ENCODE results near the gene TLCD3A. TPM values are rescaled to one million over a fixed set of nuclear protein-coding genes. Genes with fewer than 3 reads are reported as not detected.

The TLCD3A gene
- total RNA-seq, 1 experiment from 2014 or later: 21.6 TPM

DNA sequence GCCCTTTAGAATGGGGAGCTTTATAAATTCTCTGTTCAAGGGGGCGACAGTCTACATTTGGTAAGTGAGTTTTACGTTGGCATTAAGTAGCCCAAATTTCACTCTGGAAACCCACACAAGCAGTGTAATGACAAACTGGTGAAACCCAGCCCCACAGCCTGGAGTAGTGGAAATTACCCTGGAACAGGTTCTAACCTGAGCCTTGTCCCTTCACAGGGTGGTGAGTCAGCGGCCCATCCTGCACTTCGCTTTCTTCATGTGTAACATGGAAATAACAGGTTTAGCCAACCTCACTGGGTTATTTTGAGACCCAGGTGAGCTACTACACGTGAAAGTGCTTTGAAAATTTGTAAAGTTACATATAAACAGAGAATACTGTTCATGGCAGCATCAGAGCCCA, 3.5 kb upstream of the TLCD3A start:
- Mint-ChIP-seq H3K9me3 (no peaks in the 10 kb centered on the region), H3K27ac (no peak overlapping the region), H3K4me3 (no peak overlapping the region), H3K36me3 (peaks cover 4% of the 10 kb centered on the region), H3K27me3 (ENCODE audit: low read depth) (peaks cover 8% of the 10 kb centered on the region), H3K4me1 (peaks cover 24% of the 10 kb centered on the region)
- no peak for ATAC-seq
- ChIA-PET POLR2A (no interaction called here), CTCF (interaction anchor here (1.0 to 1.6 kb wide), 2 partner anchors 28 to 268 kb away, joined by 3 to 5 read pairs; partner anchors contain the start of gene TIMM22)
- DNase-seq (ENCODE audit: low spot score): no peak
- TF ChIP-seq NFE2L1 (CRISPR knock-in tag; IDR thresholded peaks at IDR 0.05) (no peak), FOXK1 (CRISPR knock-in tag; IDR thresholded peaks at IDR 0.05) (no peak), ESRRA (CRISPR knock-in tag; IDR thresholded peaks at IDR 0.05; ENCODE audit: borderline replicate concordance) (no peak), CREB1 (CRISPR knock-in tag; IDR thresholded peaks at IDR 0.05) (no peak), ZNF416 (CRISPR knock-in tag; IDR thresholded peaks at IDR 0.05) (no peak), FOXJ3 (CRISPR knock-in tag; IDR thresholded peaks at IDR 0.05; ENCODE audit: borderline replicate concordance) (no peak), GTF2I (CRISPR knock-in tag; conservative IDR thresholded peaks at IDR 0.05) (no peak), NR1H2 (CRISPR knock-in tag; IDR thresholded peaks at IDR 0.05) (no peak), OVOL2 (CRISPR knock-in tag; IDR thresholded peaks at IDR 0.05; ENCODE audit: borderline replicate concordance) (no peak)
- TF ChIP-seq, protein P1, sequence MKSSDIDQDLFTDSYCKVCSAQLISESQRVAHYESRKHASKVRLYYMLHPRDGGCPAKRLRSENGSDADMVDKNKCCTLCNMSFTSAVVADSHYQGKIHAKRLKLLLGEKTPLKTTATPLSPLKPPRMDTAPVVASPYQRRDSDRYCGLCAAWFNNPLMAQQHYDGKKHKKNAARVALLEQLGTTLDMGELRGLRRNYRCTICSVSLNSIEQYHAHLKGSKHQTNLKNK (CRISPR knock-in tag; IDR thresholded peaks at IDR 0.05): no peak
- TF ChIP-seq, protein P2, sequence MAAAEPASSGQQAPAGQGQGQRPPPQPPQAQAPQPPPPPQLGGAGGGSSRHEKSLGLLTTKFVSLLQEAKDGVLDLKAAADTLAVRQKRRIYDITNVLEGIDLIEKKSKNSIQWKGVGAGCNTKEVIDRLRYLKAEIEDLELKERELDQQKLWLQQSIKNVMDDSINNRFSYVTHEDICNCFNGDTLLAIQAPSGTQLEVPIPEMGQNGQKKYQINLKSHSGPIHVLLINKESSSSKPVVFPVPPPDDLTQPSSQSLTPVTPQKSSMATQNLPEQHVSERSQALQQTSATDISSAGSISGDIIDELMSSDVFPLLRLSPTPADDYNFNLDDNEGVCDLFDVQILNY (CRISPR knock-in tag; IDR thresholded peaks at IDR 0.05): no peak

DNA sequence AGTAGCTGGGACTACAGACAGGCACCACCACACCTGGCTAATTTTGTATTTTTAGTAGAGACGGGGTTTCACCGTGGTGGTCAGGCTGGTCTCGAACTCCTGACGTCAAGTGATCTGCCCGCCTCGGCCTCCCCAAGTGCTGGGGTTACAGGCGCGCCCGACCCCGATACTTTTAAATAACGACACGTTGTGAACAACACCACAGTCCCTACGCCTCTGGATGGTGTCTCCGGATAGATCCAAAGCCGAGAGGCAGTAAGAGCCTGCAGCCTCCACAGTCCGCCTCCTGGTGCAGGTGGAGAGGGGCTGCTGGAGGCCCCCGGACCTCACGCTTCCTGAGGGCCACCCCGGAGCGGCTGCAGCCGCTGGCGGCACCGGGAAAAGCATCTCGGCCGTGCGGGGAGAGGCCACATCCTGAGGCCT, 741 bp upstream of the TLCD3A start:
- CTCF ChIA-PET: interaction anchor here (0.9 kb wide), 1 partner anchor 320 kb away, joined by 4 read pairs; no protein-coding TSS in a partner anchor
- H3K4me3 Mint-ChIP-seq: peak overlapping the region; percentile 75
- H3K4me1 Mint-ChIP-seq: peaks cover 21% of the 10 kb centered on the region
- H3K27me3 Mint-ChIP-seq (ENCODE audit: low read depth): peaks cover 8% of the 10 kb centered on the region
- H3K36me3 Mint-ChIP-seq: peaks cover 22% of the 10 kb centered on the region
- ATAC-seq (peak; percentile 50), DNase-seq (ENCODE audit: low spot score) (peak; percentile 45)
- H3K27ac Mint-ChIP-seq: no peak overlapping the region
- H3K9me3 Mint-ChIP-seq: no peaks in the 10 kb centered on the region
- POLR2A ChIA-PET: interaction anchor here (0.6 kb wide), 1 partner anchor 18 kb away, joined by 4 read pairs; no protein-coding TSS in a partner anchor
- TF ChIP-seq CREM (CRISPR knock-in tag; IDR thresholded peaks at IDR 0.05) (no peak), SP1 (CRISPR knock-in tag; conservative IDR thresholded peaks at IDR 0.05) (no peak), PRRX2 (CRISPR knock-in tag; IDR thresholded peaks at IDR 0.05) (no peak), ZNF423 (CRISPR knock-in tag; IDR thresholded peaks at IDR 0.05) (no peak), FOXJ3 (CRISPR knock-in tag; IDR thresholded peaks at IDR 0.05; ENCODE audit: borderline replicate concordance) (no peak), NR1H2 (CRISPR knock-in tag; IDR thresholded peaks at IDR 0.05) (no peak), CREB1 (CRISPR knock-in tag; IDR thresholded peaks at IDR 0.05) (no peak)
- TF ChIP-seq, protein P3, sequence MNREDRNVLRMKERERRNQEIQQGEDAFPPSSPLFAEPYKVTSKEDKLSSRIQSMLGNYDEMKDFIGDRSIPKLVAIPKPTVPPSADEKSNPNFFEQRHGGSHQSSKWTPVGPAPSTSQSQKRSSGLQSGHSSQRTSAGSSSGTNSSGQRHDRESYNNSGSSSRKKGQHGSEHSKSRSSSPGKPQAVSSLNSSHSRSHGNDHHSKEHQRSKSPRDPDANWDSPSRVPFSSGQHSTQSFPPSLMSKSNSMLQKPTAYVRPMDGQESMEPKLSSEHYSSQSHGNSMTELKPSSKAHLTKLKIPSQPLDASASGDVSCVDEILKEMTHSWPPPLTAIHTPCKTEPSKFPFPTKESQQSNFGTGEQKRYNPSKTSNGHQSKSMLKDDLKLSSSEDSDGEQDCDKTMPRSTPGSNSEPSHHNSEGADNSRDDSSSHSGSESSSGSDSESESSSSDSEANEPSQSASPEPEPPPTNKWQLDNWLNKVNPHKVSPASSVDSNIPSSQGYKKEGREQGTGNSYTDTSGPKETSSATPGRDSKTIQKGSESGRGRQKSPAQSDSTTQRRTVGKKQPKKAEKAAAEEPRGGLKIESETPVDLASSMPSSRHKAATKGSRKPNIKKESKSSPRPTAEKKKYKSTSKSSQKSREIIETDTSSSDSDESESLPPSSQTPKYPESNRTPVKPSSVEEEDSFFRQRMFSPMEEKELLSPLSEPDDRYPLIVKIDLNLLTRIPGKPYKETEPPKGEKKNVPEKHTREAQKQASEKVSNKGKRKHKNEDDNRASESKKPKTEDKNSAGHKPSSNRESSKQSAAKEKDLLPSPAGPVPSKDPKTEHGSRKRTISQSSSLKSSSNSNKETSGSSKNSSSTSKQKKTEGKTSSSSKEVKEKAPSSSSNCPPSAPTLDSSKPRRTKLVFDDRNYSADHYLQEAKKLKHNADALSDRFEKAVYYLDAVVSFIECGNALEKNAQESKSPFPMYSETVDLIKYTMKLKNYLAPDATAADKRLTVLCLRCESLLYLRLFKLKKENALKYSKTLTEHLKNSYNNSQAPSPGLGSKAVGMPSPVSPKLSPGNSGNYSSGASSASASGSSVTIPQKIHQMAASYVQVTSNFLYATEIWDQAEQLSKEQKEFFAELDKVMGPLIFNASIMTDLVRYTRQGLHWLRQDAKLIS (CRISPR knock-in tag; IDR thresholded peaks at IDR 0.05; ENCODE audit: borderline replicate concordance): no peak
- TF ChIP-seq, protein P4, sequence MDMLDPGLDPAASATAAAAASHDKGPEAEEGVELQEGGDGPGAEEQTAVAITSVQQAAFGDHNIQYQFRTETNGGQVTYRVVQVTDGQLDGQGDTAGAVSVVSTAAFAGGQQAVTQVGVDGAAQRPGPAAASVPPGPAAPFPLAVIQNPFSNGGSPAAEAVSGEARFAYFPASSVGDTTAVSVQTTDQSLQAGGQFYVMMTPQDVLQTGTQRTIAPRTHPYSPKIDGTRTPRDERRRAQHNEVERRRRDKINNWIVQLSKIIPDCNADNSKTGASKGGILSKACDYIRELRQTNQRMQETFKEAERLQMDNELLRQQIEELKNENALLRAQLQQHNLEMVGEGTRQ (CRISPR knock-in tag; IDR thresholded peaks at IDR 0.05): no peak
- TF ChIP-seq, protein P5, sequence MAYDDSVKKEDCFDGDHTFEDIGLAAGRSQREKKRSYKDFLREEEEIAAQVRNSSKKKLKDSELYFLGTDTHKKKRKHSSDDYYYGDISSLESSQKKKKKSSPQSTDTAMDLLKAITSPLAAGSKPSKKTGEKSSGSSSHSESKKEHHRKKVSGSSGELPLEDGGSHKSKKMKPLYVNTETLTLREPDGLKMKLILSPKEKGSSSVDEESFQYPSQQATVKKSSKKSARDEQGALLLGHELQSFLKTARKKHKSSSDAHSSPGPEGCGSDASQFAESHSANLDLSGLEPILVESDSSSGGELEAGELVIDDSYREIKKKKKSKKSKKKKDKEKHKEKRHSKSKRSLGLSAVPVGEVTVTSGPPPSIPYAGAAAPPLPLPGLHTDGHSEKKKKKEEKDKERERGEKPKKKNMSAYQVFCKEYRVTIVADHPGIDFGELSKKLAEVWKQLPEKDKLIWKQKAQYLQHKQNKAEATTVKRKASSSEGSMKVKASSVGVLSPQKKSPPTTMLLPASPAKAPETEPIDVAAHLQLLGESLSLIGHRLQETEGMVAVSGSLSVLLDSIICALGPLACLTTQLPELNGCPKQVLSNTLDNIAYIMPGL (CRISPR knock-in tag; IDR thresholded peaks at IDR 0.05): peak; percentile 48; the same call in 1 of the 2 replicates
- TF ChIP-seq, protein P6, sequence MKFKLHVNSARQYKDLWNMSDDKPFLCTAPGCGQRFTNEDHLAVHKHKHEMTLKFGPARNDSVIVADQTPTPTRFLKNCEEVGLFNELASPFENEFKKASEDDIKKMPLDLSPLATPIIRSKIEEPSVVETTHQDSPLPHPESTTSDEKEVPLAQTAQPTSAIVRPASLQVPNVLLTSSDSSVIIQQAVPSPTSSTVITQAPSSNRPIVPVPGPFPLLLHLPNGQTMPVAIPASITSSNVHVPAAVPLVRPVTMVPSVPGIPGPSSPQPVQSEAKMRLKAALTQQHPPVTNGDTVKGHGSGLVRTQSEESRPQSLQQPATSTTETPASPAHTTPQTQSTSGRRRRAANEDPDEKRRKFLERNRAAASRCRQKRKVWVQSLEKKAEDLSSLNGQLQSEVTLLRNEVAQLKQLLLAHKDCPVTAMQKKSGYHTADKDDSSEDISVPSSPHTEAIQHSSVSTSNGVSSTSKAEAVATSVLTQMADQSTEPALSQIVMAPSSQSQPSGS (CRISPR knock-in tag; IDR thresholded peaks at IDR 0.05; ENCODE audit: borderline replicate concordance, low read depth): no peak
- TF ChIP-seq, protein P7, sequence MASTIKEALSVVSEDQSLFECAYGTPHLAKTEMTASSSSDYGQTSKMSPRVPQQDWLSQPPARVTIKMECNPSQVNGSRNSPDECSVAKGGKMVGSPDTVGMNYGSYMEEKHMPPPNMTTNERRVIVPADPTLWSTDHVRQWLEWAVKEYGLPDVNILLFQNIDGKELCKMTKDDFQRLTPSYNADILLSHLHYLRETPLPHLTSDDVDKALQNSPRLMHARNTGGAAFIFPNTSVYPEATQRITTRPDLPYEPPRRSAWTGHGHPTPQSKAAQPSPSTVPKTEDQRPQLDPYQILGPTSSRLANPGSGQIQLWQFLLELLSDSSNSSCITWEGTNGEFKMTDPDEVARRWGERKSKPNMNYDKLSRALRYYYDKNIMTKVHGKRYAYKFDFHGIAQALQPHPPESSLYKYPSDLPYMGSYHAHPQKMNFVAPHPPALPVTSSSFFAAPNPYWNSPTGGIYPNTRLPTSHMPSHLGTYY (CRISPR knock-in tag; IDR thresholded peaks at IDR 0.05): no peak

Measured in WTC11 (cell line).